Activated naive CD4-positive, alpha-beta T cell treated with anti-CD3 and anti-CD28 coated beads, Interleukin-2, amount 10 ng/mL, durations not matched to agents 7 days and 5 days (primary cell): Measurements from ENCODE around the gene LOXL1.

Source experiments
- CTCF ChIA-PET: fragments of 350-600 bp; sonication (Branson Sonifier 250); formaldehyde crosslinking; loops from one replicate; lab custom pipeline; 2021; ENCODE audit warnings: antibody characterized with exemption; lab: Charles Lee
- DNase-seq: peaks from one replicate; pipeline ENCODE4 v3.0.0-alpha.2; 2020
- H3K27ac Mint-ChIP-seq: one replicate; pipeline ENCODE4 v1.8.0; 2021; ENCODE audit warnings: mild to moderate bottlenecking, moderate library complexity, mixed read lengths
- H3K27me3 Mint-ChIP-seq: one replicate; pipeline ENCODE4 v1.8.0; 2021; ENCODE audit warnings: mild to moderate bottlenecking, mixed read lengths
- H3K36me3 Mint-ChIP-seq: one replicate; pipeline ENCODE4 v1.8.0; 2021; ENCODE audit warnings: mixed read lengths
- H3K4me1 Mint-ChIP-seq: one replicate; pipeline ENCODE4 v1.8.0; 2021; ENCODE audit warnings: mixed read lengths
- H3K4me3 Mint-ChIP-seq: one replicate; pipeline ENCODE4 v1.8.0; 2021; ENCODE audit warnings: mild to moderate bottlenecking, moderate library complexity, mixed read lengths
- H3K9me3 Mint-ChIP-seq: one replicate; pipeline ENCODE4 v1.8.0; 2021; ENCODE audit warnings: mixed read lengths

Gene LOXL1

GRCh38 chr15:73941449-73941848 lies 15.2 kb downstream of the LOXL1 start:
- Mint-ChIP-seq H3K27me3 (peaks cover 45% of the 10 kb centered on the region), H3K36me3 (no peaks in the 10 kb centered on the region), H3K4me3 (no peak overlapping the region), H3K9me3 (no peaks in the 10 kb centered on the region), H3K27ac (no peak overlapping the region), H3K4me1 (peaks cover 19% of the 10 kb centered on the region)
- CTCF ChIA-PET = interaction anchor here (1.1 to 3.5 kb wide), 2 partner anchors 14 to 44 kb away, joined by 3 to 15 read pairs; no protein-coding TSS in a partner anchor
- DNase-seq = no peak

DNA sequence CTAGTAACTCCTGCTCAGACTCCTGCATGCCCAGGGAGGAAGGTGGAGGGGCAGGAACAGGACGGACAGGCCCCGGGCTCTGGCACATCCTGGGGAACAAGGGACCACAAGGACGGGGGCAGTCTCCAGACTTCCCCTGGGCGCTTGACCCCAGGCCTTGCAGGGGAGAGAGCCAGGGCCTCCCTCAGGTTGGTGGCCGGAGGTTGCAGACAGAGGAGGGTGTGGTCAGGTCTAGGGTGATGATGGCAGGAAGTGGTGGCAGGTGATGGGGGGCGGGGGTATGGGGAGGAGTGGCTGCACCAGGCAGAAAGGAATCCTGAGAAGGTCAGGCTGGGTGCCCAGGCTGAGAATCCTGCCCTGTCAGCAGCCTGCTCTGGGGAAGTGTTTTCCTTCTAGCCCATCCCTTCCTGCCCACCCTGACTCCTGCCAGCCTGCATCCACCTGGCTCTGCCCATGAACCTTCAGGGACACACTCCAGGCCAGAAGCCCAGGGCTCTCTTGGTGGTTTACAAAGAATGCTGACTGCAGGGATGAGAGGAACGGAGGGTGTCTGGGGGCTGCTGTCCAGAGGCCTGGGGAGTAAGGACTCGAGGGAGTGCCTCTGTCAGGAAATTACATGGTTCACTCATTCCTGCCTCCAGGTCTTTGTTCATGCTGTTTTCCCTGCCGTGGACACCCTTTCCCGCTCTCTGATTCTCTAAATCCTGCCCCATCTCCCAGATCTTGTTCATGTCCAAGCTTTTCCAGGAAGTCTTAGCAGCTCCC lies 15.8 kb downstream of the LOXL1 start:
- no peak overlapping the region for H3K4me3 Mint-ChIP-seq
- CTCF ChIA-PET = interaction anchor here (1.1 to 3.5 kb wide), 2 partner anchors 15 to 45 kb away, joined by 3 to 15 read pairs; no protein-coding TSS in a partner anchor
- peak; percentile 40 for DNase-seq
- H3K4me1 Mint-ChIP-seq = peaks cover 20% of the 10 kb centered on the region
- no peaks in the 10 kb centered on the region for H3K9me3 Mint-ChIP-seq
- peaks cover 45% of the 10 kb centered on the region for H3K27me3 Mint-ChIP-seq
- peak overlapping the region; percentile 52 for H3K27ac Mint-ChIP-seq
- H3K36me3 Mint-ChIP-seq = no peaks in the 10 kb centered on the region

DNA sequence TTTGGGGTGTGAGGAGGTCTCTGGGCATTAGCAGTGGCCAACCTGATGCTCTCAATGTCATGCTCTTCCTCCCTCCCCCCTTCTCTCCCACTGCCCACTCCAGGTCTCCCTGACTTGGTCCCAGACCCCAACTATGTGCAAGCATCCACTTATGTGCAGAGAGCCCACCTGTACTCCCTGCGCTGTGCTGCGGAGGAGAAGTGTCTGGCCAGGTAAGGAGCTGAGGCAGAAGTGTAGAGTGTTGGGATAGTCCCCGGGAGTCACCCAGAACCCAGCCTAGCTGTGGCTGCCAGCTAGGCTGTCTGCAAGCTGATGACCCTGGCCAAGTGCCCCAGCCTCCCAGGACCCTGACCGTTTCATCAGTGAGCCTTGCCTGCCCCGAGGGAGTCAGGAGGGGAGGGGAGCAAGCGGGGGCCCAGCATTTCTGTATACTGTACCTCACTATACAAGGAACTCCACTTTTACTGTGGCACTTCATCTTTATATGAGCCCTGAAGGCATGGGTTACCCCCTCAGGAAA lies 16.5 kb downstream of the LOXL1 start:
- Mint-ChIP-seq H3K4me3 (no peak overlapping the region), H3K27ac (no peak overlapping the region), H3K27me3 (peaks cover 43% of the 10 kb centered on the region)

GRCh38 chr15:73944161-73945129 lies 18.2 kb downstream of the LOXL1 start:
- CTCF ChIA-PET = interaction anchor here (0.6 kb wide), 1 partner anchor 84 kb away, joined by 3 read pairs; no protein-coding TSS in a partner anchor
- no peak for DNase-seq

More for the DNA sequence above, 16.5 kb downstream of the LOXL1 start:
- no peak for DNase-seq
- peaks cover 20% of the 10 kb centered on the region for H3K4me1 Mint-ChIP-seq
- no peaks in the 10 kb centered on the region for H3K36me3 Mint-ChIP-seq
- CTCF ChIA-PET = interaction anchor here (1.2 kb wide), 1 partner anchor 46 kb away, joined by 4 read pairs; no protein-coding TSS in a partner anchor
- H3K9me3 Mint-ChIP-seq = no peaks in the 10 kb centered on the region

GRCh38 chr15:73945130-73945508 lies 18.9 kb downstream of the LOXL1 start:
- H3K4me3 Mint-ChIP-seq = no peak overlapping the region
- H3K27me3 Mint-ChIP-seq = peaks cover 54% of the 10 kb centered on the region
- no peaks in the 10 kb centered on the region for H3K9me3 Mint-ChIP-seq
- H3K27ac Mint-ChIP-seq = no peak overlapping the region
- H3K4me1 Mint-ChIP-seq = peaks cover 20% of the 10 kb centered on the region
- CTCF ChIA-PET = interaction anchor here (1.0 to 1.3 kb wide), 2 partner anchors 14 to 71 kb away, joined by 3 to 4 read pairs; no protein-coding TSS in a partner anchor
- H3K36me3 Mint-ChIP-seq = no peaks in the 10 kb centered on the region
- DNase-seq = no peak

More at GRCh38 chr15:73944161-73945129, 18.2 kb downstream of the LOXL1 start:
- Mint-ChIP-seq H3K27me3 (peaks cover 52% of the 10 kb centered on the region), H3K36me3 (no peaks in the 10 kb centered on the region), H3K4me1 (peaks cover 20% of the 10 kb centered on the region), H3K27ac (no peak overlapping the region), H3K4me3 (no peak overlapping the region), H3K9me3 (no peaks in the 10 kb centered on the region)

GRCh38 chr15:73946046-73946721 lies 19.9 kb downstream of the LOXL1 start:
- DNase-seq = no peak
- no peak overlapping the region for H3K27ac Mint-ChIP-seq

DNA sequence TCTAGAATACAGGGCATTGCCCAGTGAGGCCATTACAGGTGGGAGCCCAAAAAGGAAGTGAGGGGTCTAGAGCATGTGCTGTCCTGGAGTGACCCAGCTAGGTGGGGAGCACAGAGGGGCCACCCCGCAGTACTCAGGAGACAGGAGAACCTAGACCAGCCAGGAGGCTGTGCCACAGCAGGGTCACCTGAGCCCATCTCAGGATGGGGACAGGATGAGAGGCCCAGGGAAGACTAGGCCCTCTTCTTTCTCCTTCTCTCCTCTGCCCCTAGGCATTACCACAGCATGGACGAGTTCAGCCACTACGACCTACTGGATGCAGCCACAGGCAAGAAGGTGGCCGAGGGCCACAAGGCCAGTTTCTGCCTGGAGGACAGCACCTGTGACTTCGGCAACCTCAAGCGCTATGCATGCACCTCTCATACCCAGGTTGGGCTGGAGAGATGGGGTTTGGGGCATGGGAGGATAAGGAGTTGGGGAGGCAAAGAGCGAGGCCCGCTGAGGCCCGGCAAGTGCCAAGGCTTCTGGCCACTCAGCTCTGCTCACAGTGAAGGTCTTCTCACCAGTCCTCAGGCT lies 20.6 kb downstream of the LOXL1 start:
- no peaks in the 10 kb centered on the region for H3K36me3 Mint-ChIP-seq
- peaks cover 62% of the 10 kb centered on the region for H3K27me3 Mint-ChIP-seq
- no peak overlapping the region for H3K27ac Mint-ChIP-seq
- CTCF ChIA-PET = no interaction called here
- H3K9me3 Mint-ChIP-seq = no peaks in the 10 kb centered on the region
- DNase-seq = peak; percentile 15
- H3K4me3 Mint-ChIP-seq = no peak overlapping the region
- peaks cover 22% of the 10 kb centered on the region for H3K4me1 Mint-ChIP-seq

More at GRCh38 chr15:73946046-73946721, 19.9 kb downstream of the LOXL1 start:
- CTCF ChIA-PET = interaction anchor here (1.0 to 1.3 kb wide), 2 partner anchors 13 to 72 kb away, joined by 3 to 4 read pairs; no protein-coding TSS in a partner anchor
- H3K27me3 Mint-ChIP-seq = peaks cover 60% of the 10 kb centered on the region
- no peak overlapping the region for H3K4me3 Mint-ChIP-seq
- no peaks in the 10 kb centered on the region for H3K36me3 Mint-ChIP-seq
- peaks cover 23% of the 10 kb centered on the region for H3K4me1 Mint-ChIP-seq
- no peaks in the 10 kb centered on the region for H3K9me3 Mint-ChIP-seq

- CTCF ChIA-PET = no interaction called here
- no peak overlapping the region for H3K27ac Mint-ChIP-seq
- H3K4me3 Mint-ChIP-seq = no peak overlapping the region
- no peaks in the 10 kb centered on the region for H3K36me3 Mint-ChIP-seq
- DNase-seq = no peak
- no peaks in the 10 kb centered on the region for H3K9me3 Mint-ChIP-seq
- H3K4me1 Mint-ChIP-seq = peaks cover 17% of the 10 kb centered on the region
- peaks cover 56% of the 10 kb centered on the region for H3K27me3 Mint-ChIP-seq
Measured at GRCh38 chr15:73947651-73948050, 21.4 kb downstream of the LOXL1 start.

GRCh38 chr15:73948396-73948795 lies 22.1 kb downstream of the LOXL1 start:
- Mint-ChIP-seq H3K27ac (no peak overlapping the region), H3K9me3 (no peaks in the 10 kb centered on the region), H3K4me1 (peaks cover 16% of the 10 kb centered on the region), H3K27me3 (peaks cover 49% of the 10 kb centered on the region), H3K36me3 (no peaks in the 10 kb centered on the region), H3K4me3 (no peak overlapping the region)
- DNase-seq = peak; percentile 12
- CTCF ChIA-PET = interaction anchor here (1.2 to 7.4 kb wide), 3 partner anchors 10 to 21 kb away, joined by 4 to 94 read pairs (median 11); no protein-coding TSS in a partner anchor

DNA sequence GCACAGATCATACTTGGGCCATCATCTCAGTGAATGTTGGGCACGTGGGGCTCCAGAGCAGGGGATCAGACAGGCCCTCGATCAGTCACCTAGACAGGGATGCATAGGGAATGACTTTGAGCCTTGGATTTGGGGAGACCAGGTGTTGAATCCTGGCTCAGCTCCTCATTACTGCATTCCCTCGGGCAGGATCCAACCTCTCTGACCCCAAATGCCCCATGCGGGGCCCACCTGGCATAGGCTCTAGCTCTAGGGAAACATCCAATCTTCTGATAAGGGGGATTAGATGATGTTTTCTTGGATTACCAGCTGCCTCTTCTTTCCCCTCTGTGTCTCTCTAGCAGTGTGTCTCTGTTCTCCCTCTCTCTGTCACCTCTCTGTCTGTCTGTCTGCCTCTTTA lies 22.7 kb downstream of the LOXL1 start:
- CTCF ChIA-PET = interaction anchor here (0.8 to 7.4 kb wide), 4 partner anchors 10 to 29 kb away, joined by 3 to 94 read pairs (median 8); no protein-coding TSS in a partner anchor
- H3K9me3 Mint-ChIP-seq = no peaks in the 10 kb centered on the region
- H3K27me3 Mint-ChIP-seq = peaks cover 49% of the 10 kb centered on the region
- no peak for DNase-seq
- H3K27ac Mint-ChIP-seq = no peak overlapping the region
- H3K4me3 Mint-ChIP-seq = no peak overlapping the region
- no peaks in the 10 kb centered on the region for H3K36me3 Mint-ChIP-seq
- H3K4me1 Mint-ChIP-seq = peaks cover 16% of the 10 kb centered on the region

DNA sequence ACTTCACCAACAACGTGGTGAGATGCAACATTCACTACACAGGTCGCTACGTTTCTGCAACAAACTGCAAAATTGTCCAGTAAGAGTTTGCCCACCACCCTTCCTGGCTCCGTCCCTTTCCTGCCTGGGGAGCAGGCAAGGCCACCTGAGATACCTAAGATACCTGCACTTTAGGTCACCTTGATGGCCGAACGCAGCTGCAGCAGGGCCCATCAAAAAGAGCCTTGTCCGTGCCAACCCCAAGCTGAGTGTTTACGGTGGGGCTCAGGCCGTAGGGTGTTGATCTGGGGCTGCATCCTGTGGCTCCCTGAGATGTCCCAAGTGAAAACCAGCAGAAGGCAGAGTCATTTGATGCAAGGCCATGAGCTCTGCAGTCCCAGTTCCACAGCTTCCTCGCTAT lies 23.2 kb downstream of the LOXL1 start:
- Mint-ChIP-seq H3K9me3 (no peaks in the 10 kb centered on the region), H3K27me3 (peaks cover 48% of the 10 kb centered on the region), H3K27ac (no peak overlapping the region), H3K4me3 (no peak overlapping the region), H3K36me3 (no peaks in the 10 kb centered on the region), H3K4me1 (peaks cover 16% of the 10 kb centered on the region)
- peak; percentile 15 for DNase-seq
- CTCF ChIA-PET = interaction anchor here (0.6 to 7.4 kb wide), 9 partner anchors 10 to 100 kb away, joined by 3 to 94 read pairs (median 4); no protein-coding TSS in a partner anchor

DNA sequence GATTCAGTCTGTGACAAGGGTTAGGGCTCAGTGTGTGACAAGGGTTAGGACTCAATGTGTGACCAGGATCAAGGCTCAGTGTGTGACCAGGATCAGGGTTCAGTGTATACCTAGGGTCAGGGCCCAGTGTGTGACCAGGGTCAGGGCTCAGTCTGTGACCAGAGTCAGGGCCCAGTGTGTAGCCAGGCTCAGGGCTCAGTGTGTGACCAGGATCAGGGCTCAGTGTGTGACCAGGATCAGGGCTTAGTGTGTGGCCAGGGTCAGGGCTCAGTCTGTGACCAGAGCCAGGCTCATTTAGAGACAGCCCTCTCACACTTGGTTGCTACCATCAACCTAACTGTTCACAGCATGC lies 24.2 kb downstream of the LOXL1 start:
- no peak overlapping the region for H3K27ac Mint-ChIP-seq
- DNase-seq = no peak
- no peak overlapping the region for H3K4me3 Mint-ChIP-seq

More for the DNA sequence above, 24.2 kb downstream of the LOXL1 start:
- peaks cover 49% of the 10 kb centered on the region for H3K27me3 Mint-ChIP-seq
- no peaks in the 10 kb centered on the region for H3K9me3 Mint-ChIP-seq
- CTCF ChIA-PET = interaction anchor here (0.5 to 7.4 kb wide), 21 partner anchors 9 to 428 kb away, joined by 3 to 94 read pairs (median 5); no protein-coding TSS in a partner anchor
- H3K36me3 Mint-ChIP-seq = no peaks in the 10 kb centered on the region
- peaks cover 16% of the 10 kb centered on the region for H3K4me1 Mint-ChIP-seq
